Measurements from ENCODE around the gene MACROD2. TPM values are rescaled to one million over a fixed set of nuclear protein-coding genes. Genes with fewer than 3 reads are reported as not detected.
A peak's percentile ranks its signal among the peaks of the same experiment; 100 is the strongest.

Gene MACROD2
- total RNA-seq, 1 donor from 2014 or later, result 0.23 TPM

GRCh38 chr20:14581731-14582130, 586.4 kb downstream of the MACROD2 start:
- no peak overlapping the region for H3K4me3 ChIP-seq (ENCODE audit: low read depth, low read length)
- DNase-seq (ENCODE audit: low read depth), result no peak
- no peak for TF ChIP-seq CTCF (conservative IDR thresholded peaks at IDR 0.05; ENCODE audit: low read depth, low read length)

GRCh38 chr20:14582855-14583254, 587.5 kb downstream of the MACROD2 start:
- peak; percentile 16 for DNase-seq (ENCODE audit: low read depth)
- TF ChIP-seq CTCF (conservative IDR thresholded peaks at IDR 0.05; ENCODE audit: low read depth, low read length), result no peak
- H3K4me3 ChIP-seq (ENCODE audit: low read depth, low read length), result no peak overlapping the region

- no peak overlapping the region for H3K4me3 ChIP-seq (ENCODE audit: low read depth, low read length)
- peak; percentile 32 for DNase-seq (ENCODE audit: low read depth)
- no peak for TF ChIP-seq CTCF (conservative IDR thresholded peaks at IDR 0.05; ENCODE audit: low read depth, low read length)
Measured at GRCh38 chr20:14583413-14583812, 588.1 kb downstream of the MACROD2 start.

GRCh38 chr20:14589383-14589782, 594.1 kb downstream of the MACROD2 start:
- no peak overlapping the region for H3K4me3 ChIP-seq (ENCODE audit: low read depth, low read length)
- no peak for DNase-seq (ENCODE audit: low read depth)
- no peak for TF ChIP-seq CTCF (conservative IDR thresholded peaks at IDR 0.05; ENCODE audit: low read depth, low read length)

GRCh38 chr20:14595051-14595450, 599.7 kb downstream of the MACROD2 start:
- DNase-seq (ENCODE audit: low read depth), result no peak
- no peak overlapping the region for H3K4me3 ChIP-seq (ENCODE audit: low read depth, low read length)
- no peak for TF ChIP-seq CTCF (conservative IDR thresholded peaks at IDR 0.05; ENCODE audit: low read depth, low read length)

GRCh38 chr20:14597206-14597715, 601.9 kb downstream of the MACROD2 start:
- no peak overlapping the region for H3K4me3 ChIP-seq (ENCODE audit: low read depth, low read length)
- no peak for DNase-seq (ENCODE audit: low read depth)
- no peak for TF ChIP-seq CTCF (conservative IDR thresholded peaks at IDR 0.05; ENCODE audit: low read depth, low read length)

- H3K4me3 ChIP-seq (ENCODE audit: low read depth, low read length), result no peak overlapping the region
- DNase-seq (ENCODE audit: low read depth), result no peak
- TF ChIP-seq CTCF (conservative IDR thresholded peaks at IDR 0.05; ENCODE audit: low read depth, low read length), result no peak
Measured at GRCh38 chr20:14599613-14600012, 604.3 kb downstream of the MACROD2 start.

Measured in epithelial cell of proximal tubule (primary cell).